Eye (tissue), 1 donor: ENCODE data around the gene LRRC18.

Source experiments
- DNase-seq: peaks from one replicate; pipeline ENCODE4 v3.0.0-alpha.2; 2015

Gene LRRC18

DNA sequence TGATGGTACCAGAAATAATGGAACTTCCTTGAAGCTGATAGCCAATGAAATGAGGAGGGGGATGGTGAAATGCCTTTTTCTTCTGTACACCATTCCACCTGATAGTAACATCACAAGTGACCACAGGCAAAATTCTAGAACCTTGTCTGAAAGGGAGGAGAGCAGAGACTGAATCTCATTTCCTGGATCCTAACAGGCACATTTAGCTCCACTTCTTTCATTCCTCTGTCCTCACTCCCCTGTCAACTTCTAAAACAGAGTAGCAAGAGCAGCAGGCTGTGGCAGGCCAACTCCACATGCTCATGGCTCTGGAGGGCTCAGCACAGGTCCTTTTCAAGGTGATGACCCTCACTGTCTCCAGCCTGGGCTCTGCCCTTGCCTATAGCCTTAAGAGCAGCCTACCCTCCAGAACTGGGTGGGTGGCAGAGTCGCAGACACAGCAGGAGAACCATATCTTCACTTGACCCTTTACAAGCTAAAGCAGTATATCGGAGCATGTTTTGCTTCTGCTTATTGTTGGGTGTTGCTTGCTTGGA is at the start of gene LRRC18:
TSS of gene LRRC18 (minus strand) at position 51 of the 536 bp plus-strand sequence. CDS start 25,685 bp downstream, outside the sequence.
- no peak for DNase-seq

DNA sequence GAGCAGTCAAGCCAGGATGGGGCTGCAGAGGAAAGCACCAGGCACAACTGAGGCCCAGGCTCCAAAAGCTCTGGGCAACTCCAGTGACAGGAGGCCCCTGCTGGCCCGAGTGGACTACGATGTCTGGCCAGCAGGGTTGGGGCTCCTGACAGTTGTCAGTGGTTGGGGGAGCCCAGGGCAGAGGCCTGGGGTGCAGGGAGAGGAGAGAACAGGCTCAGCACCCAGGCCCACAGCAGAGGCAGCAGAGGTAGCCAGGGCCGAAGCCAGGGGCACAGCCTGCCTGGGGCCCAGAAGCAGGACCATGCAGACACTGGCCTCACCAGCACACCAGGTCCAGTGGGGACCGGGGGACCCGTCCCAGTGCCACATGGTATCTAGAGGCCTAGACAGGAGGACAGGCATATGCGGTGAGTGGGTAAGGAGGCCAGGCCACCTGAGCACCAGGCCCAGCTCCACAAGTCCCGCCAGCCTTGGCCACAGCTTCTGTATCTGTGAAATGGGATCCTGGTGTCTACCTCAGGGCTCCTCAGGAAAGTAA is 46.0 kb upstream of the LRRC18 start:
- DNase-seq, result no peak

DNA sequence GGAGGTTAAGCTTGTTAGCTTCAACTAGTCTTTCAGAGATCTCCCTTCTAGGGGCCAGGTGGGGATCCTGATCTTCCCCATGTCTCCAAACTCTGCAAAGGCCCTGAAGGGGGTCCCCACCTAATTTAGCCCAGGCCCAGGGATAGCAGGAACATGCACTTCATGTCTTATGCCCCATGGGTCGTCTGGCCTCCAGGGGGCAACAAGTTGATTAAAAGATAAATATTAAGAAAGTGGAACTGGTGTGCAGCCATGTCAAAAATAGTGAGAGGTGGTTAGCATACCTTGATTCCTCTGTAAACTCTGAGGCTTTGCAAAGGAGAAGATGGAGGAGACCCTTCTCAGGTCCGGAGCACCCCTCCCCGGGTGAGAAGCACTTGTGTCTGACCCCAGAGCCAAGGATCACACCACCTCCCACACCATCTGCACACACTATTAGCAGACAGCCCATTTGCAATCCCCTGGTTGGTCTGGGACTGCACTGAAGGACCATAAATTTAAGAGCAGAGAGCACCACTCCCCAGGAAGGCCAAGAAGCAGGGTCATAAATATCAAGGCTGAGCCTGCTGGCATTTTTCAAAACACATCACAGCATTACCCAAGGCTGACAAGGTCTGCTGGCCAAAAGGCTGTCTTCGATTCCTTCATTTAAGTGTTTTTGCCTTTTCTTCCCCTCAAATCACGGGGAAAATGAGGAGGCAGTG is 44.2 kb upstream of the LRRC18 start:
- DNase-seq, result no peak

DNA sequence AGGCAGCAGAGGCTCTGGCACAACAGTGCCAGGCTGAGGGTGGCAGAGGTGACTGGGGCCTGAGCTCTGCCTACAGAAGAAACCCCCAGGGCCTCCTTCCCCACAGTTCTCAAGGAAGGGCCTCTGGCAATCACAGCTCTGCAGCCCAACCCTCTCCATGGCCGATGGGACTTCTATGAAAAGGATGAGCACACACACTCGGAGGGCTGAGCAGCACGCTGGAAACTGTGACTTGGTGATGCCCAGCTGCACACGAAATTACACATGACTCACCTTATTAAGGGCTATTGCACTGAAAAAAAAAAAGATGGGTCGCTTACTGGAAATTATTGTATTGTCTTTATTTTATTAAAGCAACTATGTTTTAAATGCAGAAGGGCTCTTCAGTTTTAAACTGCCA is 42.9 kb upstream of the LRRC18 start:
- DNase-seq, result no peak

DNA sequence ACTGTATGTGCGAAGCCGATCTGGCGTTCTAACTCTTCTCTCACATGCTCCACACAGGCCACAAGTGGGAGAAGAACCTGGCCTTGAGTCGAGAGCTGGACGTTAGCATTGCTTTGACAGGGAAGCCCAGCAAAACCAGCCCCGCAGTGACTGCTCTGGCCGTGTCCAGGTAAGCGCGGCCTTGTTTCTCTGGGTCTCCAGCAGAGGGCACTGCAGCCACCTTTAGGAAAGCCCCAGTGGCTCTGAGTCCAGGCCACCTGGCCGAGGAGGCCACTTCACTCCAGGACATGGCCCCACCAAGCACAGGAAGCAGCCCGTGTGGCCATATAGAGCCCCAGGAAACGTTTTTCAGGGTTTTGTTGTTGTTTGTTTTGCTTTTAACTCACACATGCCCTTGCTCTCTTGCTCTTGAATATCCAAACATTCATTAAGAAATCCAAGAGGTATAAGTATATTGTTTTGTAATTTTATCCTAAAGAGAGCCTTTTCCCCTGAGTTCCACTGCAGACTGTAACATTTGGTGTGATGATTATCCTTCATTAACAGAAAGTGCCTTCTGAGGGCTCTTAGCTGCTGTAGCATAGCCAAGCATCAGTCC is 41.8 kb upstream of the LRRC18 start:
- DNase-seq, result peak; percentile 71

DNA sequence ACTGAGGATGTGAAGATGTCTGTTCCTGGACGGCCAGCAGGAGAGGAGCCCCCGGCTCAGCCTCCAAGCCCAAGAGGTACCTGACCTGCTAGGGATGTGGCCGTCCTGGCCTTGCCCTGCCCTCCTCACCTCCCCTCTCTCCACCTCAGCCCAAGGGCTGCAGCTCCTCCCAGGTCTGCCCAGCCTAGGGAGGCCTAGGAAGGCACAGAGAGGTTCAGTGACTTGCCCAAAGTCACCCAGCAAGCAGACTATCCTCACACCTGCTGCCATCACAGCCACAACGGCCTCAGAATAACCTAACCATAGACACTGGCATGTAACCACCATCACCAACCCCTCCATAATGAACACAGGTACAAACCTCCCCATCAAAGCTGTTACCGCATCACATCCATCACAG is 38.7 kb upstream of the LRRC18 start:
- no peak for DNase-seq

DNA sequence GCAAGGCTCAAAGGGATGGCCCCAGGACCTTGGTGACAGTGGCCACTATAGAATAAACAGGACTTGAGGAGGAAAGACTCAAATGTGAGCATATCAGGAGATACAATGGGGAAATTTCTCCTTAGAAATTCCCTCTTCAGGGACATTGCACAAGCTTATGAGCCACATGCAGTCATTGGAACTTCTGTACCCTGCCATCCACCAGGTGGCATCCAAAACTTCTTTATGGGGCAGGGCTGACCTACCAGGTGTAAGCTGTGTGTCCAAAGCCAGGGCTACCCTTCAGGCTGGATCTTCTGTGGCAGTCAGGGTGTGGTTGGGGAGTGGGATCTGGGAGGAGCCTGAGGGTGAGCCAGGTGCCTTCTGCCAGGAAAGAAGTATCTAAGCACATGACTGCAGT is 36.6 kb upstream of the LRRC18 start:
- no peak for DNase-seq

DNA sequence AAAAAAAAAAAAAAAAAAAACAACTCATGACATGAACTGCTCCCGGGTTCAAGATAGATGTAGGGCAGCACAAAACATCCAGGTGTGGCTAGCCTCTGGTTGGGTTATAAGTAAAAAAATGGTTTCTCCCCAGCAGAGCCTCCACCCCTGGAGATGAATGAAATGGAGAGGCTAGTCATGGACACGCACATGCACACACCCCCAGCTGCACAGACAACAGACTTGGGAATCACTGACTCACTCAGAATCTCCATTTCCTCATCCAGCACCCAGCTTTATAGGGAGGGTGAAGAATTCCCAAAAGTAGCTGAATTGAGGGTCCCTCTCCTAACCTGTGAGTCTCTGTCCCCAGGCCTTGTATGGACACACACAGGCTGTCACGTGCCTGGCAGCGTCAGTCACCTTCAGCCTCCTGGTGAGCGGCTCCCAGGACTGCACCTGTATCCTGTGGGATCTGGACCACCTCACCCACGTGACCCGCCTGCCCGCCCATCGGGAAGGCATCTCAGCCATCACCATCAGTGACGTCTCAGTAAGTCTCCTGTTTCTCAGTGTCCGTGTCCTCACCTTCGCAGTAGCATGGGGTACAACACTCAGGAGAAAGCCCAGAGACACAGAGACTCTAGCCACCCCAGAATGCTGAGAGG is 35.0 kb upstream of the LRRC18 start:
- DNase-seq, result no peak

- no peak for DNase-seq
These were observed 33.4 kb upstream of the LRRC18 start for GRCh38 chr10:48973065-48973464.

GRCh38 chr10:48970654-48971053 is 31.0 kb upstream of the LRRC18 start:
- no peak for DNase-seq

- DNase-seq, result no peak
These were observed 30.4 kb upstream of the LRRC18 start for GRCh38 chr10:48970046-48970445.

DNA sequence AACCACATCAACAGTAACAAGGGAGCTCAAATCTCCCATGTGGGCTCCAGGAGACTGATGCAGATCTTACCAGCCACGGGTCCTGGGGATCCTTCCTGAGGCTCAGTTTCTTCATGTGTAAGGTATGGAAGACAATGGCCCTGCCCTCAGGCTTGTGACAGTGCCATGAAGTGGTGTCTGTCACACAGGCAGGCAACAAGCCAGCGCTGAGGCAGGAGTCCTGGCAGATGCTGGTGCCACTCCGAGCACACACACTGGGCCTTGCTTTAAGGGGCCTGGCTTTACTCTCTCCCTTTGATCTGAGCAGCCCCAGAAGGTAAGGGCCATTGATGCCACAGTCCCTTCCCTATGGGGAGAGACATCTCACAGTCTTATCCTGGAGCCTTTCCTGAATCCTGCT is 28.4 kb upstream of the LRRC18 start:
- no peak for DNase-seq

DNA sequence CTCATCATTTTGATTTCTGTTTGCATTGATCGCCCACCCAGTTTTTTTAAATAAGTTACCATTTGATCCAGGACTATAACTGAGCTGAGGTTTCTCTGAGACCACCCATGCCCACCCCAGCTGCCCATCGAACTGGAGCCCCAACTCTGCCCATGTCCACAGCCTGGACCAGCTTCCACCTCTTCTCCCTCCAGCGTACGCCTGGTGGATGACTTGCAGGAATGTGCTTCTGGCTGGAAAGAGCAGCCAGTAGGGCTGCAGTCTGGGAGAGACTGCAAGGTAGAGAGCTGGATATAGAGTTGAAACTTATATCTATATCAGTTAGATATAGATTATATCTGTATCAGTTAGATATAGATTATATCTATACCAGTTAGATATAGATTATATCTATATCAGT is 25.8 kb upstream of the LRRC18 start:
- DNase-seq, result no peak

DNA sequence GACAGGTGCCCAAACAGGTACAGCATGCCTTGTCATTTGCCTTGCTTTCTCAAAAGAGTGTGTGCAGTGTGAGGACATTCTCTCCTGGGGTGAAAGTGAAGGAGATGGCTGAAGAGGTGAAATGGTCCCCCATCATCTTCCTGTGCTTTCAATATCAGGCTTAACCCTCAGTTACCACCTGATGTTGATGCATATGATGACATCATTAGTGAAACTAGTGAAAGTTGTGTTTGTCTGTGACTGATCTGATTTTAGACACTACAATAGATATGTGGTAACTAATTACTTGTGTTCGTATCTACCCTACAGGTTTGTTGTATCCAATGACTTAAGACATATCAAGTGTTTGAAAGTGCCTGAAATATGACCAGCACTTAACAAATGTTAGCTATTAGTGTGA is 24.4 kb upstream of the LRRC18 start:
- no peak for DNase-seq

DNA sequence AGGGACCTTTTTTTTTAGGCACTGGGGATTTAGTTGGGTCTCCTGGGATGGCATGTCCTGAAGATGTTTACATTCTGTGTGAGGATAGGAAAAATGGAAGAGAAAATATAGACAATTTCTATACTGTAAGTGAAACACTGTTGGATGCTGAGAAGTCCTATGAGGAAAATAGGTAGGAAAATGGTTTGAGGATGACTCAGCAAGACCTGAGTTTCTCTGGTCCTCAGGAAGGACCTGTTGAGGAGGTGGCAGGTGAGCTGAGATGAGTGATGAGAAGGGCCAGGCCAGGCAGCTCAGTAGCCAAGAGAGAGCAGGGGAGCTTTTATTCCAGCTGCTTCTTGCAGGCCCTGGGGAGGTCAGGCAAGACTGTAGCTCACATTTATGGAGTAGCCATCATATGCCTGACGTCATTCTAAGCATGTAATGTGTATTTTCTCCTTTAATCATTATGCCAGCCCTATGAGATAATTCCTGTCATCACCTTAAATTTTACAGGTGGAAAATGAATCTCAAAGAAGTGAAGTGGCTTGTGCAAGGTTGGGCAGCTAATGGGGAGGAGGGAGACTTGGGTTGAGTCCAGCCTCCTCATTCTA is 19.1 kb upstream of the LRRC18 start:
- no peak for DNase-seq

DNA sequence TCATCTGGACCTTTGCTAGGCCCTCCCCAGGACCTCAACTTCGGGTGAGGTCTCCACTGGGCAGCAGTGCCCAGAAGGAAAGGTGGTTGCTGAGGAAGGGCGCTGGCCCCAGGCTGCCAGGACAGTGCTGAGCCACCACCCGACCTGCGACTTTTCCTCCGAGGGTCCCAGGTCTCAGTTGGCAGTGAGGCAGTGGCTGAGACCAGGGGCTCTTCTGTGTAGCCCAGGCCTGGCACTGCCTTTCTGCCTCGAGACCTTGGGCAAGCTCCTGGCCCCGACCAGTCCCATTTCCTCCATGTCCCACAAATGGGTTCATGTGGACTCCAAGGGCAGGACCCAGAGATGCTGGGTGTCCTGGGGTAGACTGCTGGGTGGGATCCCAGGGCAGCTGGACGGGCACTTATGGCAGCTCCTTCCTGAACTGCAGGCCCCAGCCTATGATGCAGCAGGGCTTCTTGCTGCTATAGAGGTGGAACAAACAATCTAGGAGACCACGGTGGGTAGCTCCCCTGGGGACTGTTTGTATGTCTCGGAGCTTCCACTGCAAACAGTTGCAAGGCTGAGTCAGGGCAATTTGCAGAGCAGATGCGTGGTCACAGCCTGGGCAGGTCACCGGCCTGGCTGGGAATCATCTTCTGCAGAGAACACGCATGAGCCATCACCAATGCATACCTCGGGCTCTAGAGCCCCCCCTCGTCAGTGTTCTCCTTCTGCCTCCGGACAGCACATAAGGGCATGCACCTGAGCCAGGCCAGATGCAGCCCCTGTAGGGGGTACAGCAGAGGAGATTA is 17.9 kb upstream of the LRRC18 start:
- DNase-seq, result no peak

GRCh38 chr10:48951707-48952106 is 12.1 kb upstream of the LRRC18 start:
- no peak for DNase-seq

- DNase-seq, result no peak
These were observed 8.9 kb upstream of the LRRC18 start for GRCh38 chr10:48948470-48949037.

GRCh38 chr10:48947690-48948469 is 8.2 kb upstream of the LRRC18 start:
- peak; percentile 43 for DNase-seq

- DNase-seq, result peak; percentile 25
These were observed 7.4 kb upstream of the LRRC18 start for GRCh38 chr10:48946891-48947500.

GRCh38 chr10:48946332-48946731 is 6.7 kb upstream of the LRRC18 start:
- no peak for DNase-seq
